GM19328 (cell line): ENCODE results near the gene MEF2B.
A peak's percentile ranks its signal among the peaks of the same experiment; 100 is the strongest.
"Not testable (repeated sequence)": the region's sequence is repeated elsewhere in the genome, so short reads cannot be mapped to it uniquely, and the experiment has no call there.

Experiments used
- ATAC-seq: cut with Tn5 transposase; IDR thresholded peaks from one replicate; pipeline ENCODE4 v1.9.1; 2021; ENCODE audit warnings: mild to moderate bottlenecking, moderate library complexity; ENCODE audit not compliant: unreplicated experiment

MEF2B gene

GRCh38 chr19:19157808-19158207 lies 12.3 kb downstream of the MEF2B start:
- ATAC-seq: no peak

GRCh38 chr19:19155495-19156219 lies 14.4 kb downstream of the MEF2B start:
- peak; percentile 69 for ATAC-seq

- no peak for ATAC-seq
Observed at GRCh38 chr19:19154768-19155494, 15.1 kb downstream of the MEF2B start.

GRCh38 chr19:19152668-19153384 lies 17.2 kb downstream of the MEF2B start:
- ATAC-seq: no peak

GRCh38 chr19:19151418-19151817 lies 18.6 kb downstream of the MEF2B start:
- no peak for ATAC-seq

GRCh38 chr19:19149435-19149834 lies 20.6 kb downstream of the MEF2B start:
- ATAC-seq: no peak

GRCh38 chr19:19148504-19148903 lies 21.6 kb downstream of the MEF2B start:
- not testable (repeated sequence) for ATAC-seq

- ATAC-seq: no peak
Observed at GRCh38 chr19:19147344-19147743, 22.7 kb downstream of the MEF2B start.

- no peak for ATAC-seq
Observed at GRCh38 chr19:19146865-19147264, 23.2 kb downstream of the MEF2B start.

- no peak for ATAC-seq
Observed at GRCh38 chr19:19145684-19146608, 24.1 kb downstream of the MEF2B start.

GRCh38 chr19:19145281-19145680 lies 24.8 kb downstream of the MEF2B start:
- no peak for ATAC-seq

GRCh38 chr19:19142347-19142746 lies 27.7 kb downstream of the MEF2B start:
- no peak for ATAC-seq

GRCh38 chr19:19140476-19140875 lies 29.6 kb downstream of the MEF2B start:
- no peak for ATAC-seq

- ATAC-seq: no peak
Observed at GRCh38 chr19:19139876-19140229, 30.2 kb downstream of the MEF2B start.

GRCh38 chr19:19138109-19138981 lies 31.7 kb downstream of the MEF2B start, which contains the start of gene TMEM161A:
TSS of gene TMEM161A (minus strand) at chr19:19138478. CDS start at chr19:19138428, 50 bp downstream.
- ATAC-seq: peak; percentile 94

- no peak for ATAC-seq
Observed at GRCh38 chr19:19137556-19138108, 32.4 kb downstream of the MEF2B start.

GRCh38 chr19:19135713-19136112 lies 34.4 kb downstream of the MEF2B start:
- not testable (repeated sequence) for ATAC-seq

- ATAC-seq: no peak
Observed at GRCh38 chr19:19134687-19135158, 35.3 kb downstream of the MEF2B start.

- no peak for ATAC-seq
Observed at GRCh38 chr19:19133985-19134384, 36.1 kb downstream of the MEF2B start.
